Astrocyte of the cerebellum (primary cell): ENCODE results near the gene DOCK4.

ENCODE experiments used
- DNase-seq: peaks from one replicate; pipeline ENCODE4 v3.0.0-alpha.2; 2011; ENCODE audit warnings: low read depth
- H3K4me3 ChIP-seq: 2 replicates; pipeline ENCODE4 v1.5.1; 2011; ENCODE audit warnings: mild to moderate bottlenecking, low read depth, low read length, moderate library complexity
- CTCF ChIP-seq: IDR thresholded peaks from 2 replicates; pipeline ENCODE4 v1.5.1; 2012; ENCODE audit warnings: low read length, low read depth, moderate library complexity, mild to moderate bottlenecking; ENCODE audit errors: missing control alignments
- in situ Hi-C: cut with HindIII; loops from 2 replicates; pipeline ENCODE4 v1.10.0; 2017; ENCODE audit warnings: low sequenced_read_pairs

Gene DOCK4

GRCh38 chr7:112220877-112221434, 14.8 kb upstream of the DOCK4 start:
- no peak for TF ChIP-seq CTCF
- DNase-seq: no peak
- in situ Hi-C loops: no loop called here
- no peak overlapping the region for H3K4me3 ChIP-seq

DNA sequence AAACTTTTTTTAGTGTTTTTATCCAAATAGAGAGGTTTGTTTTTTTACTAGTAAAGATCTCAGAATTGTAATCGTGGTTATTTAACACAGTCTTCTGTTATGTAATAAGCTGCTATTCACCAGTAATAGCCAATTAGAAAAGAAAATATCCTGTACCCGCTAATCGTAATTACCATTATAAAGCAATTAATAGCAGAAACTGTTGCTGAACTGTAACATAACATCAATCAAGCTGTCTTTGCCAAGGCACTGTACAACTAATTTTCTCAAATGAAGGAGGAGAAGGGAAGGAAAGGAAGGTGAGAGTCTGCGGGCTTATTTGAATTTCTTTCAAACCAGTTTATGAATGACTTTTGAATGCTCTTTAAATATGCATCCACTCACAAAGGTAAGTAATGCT, 9.6 kb upstream of the DOCK4 start:
- DNase-seq: no peak
- TF ChIP-seq CTCF: no peak
- no peak overlapping the region for H3K4me3 ChIP-seq
- in situ Hi-C loops: no loop called here

DNA sequence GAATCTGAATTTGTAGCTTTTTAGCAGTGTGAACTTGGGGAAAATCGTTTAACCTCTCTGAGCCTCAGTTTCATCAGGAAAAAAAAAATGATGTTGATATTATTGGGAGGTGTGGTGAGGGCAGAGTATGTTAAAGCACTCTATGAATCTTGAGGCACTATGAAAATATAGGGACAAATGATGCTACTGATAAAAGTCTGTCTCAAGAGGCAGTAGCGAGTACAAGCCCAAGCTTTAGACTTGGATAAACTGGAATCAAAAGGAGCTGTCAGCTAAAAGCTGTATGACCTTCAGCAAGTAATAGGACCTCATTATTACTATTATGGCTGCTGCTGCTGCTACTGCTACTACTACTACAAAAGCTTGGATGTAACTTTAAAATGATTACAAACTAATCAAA, 8.7 kb upstream of the DOCK4 start:
- no peak overlapping the region for H3K4me3 ChIP-seq
- no peak for DNase-seq
- peak; percentile 21 for TF ChIP-seq CTCF
- in situ Hi-C loops: no loop called here

- no peak for DNase-seq
- H3K4me3 ChIP-seq: no peak overlapping the region
- no peak for TF ChIP-seq CTCF
- in situ Hi-C loops: no loop called here
Measured at GRCh38 chr7:112214268-112214667, 8.1 kb upstream of the DOCK4 start.

GRCh38 chr7:112213735-112214134, 7.5 kb upstream of the DOCK4 start:
- H3K4me3 ChIP-seq: no peak overlapping the region
- in situ Hi-C loops: no loop called here
- TF ChIP-seq CTCF: no peak
- no peak for DNase-seq

GRCh38 chr7:112212571-112212970, 6.4 kb upstream of the DOCK4 start:
- H3K4me3 ChIP-seq: no peak overlapping the region
- no peak for DNase-seq
- no peak for TF ChIP-seq CTCF
- in situ Hi-C loops: no loop called here
